DOHH2 (cell line): Measurements from ENCODE around the gene ZNF697.

Experiments
- H3F3A ChIP-seq: fragments of 200-600 bp; sonication (generic), shearing (Covaris generic); 2 replicates; pipeline ENCODE4 v1.6.0; 2016; ENCODE audit warnings: antibody characterized with exemption, mild to moderate bottlenecking; ENCODE audit not compliant: control insufficient read depth, insufficient read depth
- H3K27ac ChIP-seq: fragments of 200-600 bp; sonication (generic); 2 replicates; pipeline ENCODE4 v1.5.1; 2014; ENCODE audit warnings: low read depth, mild to moderate bottlenecking, low read length, moderate library complexity
- H3K27me3 ChIP-seq: fragments of 200-600 bp; sonication (generic); 2 replicates; pipeline ENCODE4 v1.6.1; 2014; ENCODE audit warnings: mild to moderate bottlenecking, low read length, mixed read lengths; ENCODE audit not compliant: control insufficient read depth
- H3K36me3 ChIP-seq: fragments of 200-600 bp; sonication (generic); 2 replicates; pipeline ENCODE4 v1.6.1; 2014; ENCODE audit warnings: mild to moderate bottlenecking, low read length, moderate library complexity, mixed read lengths; ENCODE audit not compliant: control insufficient read depth
- H3K4me1 ChIP-seq: fragments of 200-600 bp; sonication (generic); 2 replicates; pipeline ENCODE4 v1.6.1; 2014; ENCODE audit warnings: mild to moderate bottlenecking, low read length, mixed read lengths; ENCODE audit not compliant: control insufficient read depth
- H3K4me2 ChIP-seq: fragments of 200-600 bp; sonication (generic); 2 replicates; pipeline ENCODE4 v1.6.0; 2014; ENCODE audit warnings: mild to moderate bottlenecking, low read length, moderate library complexity
- H3K4me3 ChIP-seq: fragments of 200-600 bp; sonication (generic); 2 replicates; pipeline ENCODE4 v1.5.1; 2014; ENCODE audit warnings: mild to moderate bottlenecking, low read length, mixed read lengths
- H3K79me2 ChIP-seq: fragments of 200-600 bp; sonication (generic); 2 replicates; pipeline ENCODE4 v1.6.1; 2014; ENCODE audit warnings: mild to moderate bottlenecking, low read length, mixed read lengths; ENCODE audit not compliant: control insufficient read depth
- H3K9me2 ChIP-seq: fragments of 200-600 bp; sonication (generic); replicated peaks from 2 replicates; pipeline ENCODE4 v1.6.1; 2014; ENCODE audit warnings: mild to moderate bottlenecking, low read length, mixed read lengths; ENCODE audit not compliant: control insufficient read depth
- H3K9me3 ChIP-seq: fragments of 200-600 bp; sonication (generic); 2 replicates; pipeline ENCODE4 v1.6.1; 2014; ENCODE audit warnings: antibody characterized with exemption, low read length, mixed read lengths; ENCODE audit not compliant: control insufficient read depth, insufficient read depth
- H4K20me1 ChIP-seq: fragments of 200-600 bp; sonication (generic); 2 replicates; pipeline ENCODE4 v1.6.0; 2014; ENCODE audit warnings: low read depth, mild to moderate bottlenecking, antibody characterized with exemption, low read length, moderate library complexity; ENCODE audit not compliant: control insufficient read depth, insufficient read depth
- EZH2phosphoT487 ChIP-seq: fragments of 200-600 bp; sonication (generic); IDR thresholded peaks from 2 replicates; pipeline ENCODE4 v1.6.1; 2017; ENCODE audit warnings: borderline replicate concordance, mild to moderate bottlenecking, antibody characterized with exemption, low read length, moderate library complexity, mixed read lengths
- TF ChIP-seq, protein P1 (sequence below): fragments of 200-600 bp; sonication (generic); IDR thresholded peaks from one replicate; pipeline ENCODE4 v1.5.1; 2014; ENCODE audit warnings: antibody characterized with exemption, mild to moderate bottlenecking, low read depth, low read length; ENCODE audit not compliant: poor library complexity, severe bottlenecking

Gene ZNF697

DNA sequence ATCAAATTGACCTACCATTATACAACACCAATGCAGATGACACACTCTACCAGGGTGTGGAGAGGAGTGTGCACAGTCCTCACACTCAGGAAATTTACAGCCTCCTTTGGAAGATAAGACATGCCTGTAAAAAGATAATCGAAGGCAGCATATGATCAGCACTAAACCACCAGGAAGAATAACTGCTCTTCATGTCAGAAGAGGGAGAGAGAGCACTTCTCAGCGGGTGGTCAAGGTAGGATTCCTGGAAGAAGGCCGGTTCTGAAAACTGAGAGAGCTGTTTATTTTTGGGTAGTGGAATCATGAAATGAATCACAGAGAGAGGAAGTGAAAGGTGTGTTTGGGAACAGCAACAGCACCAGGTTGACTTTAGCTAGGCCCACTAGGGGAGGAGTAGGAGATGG, 14.0 kb upstream of the ZNF697 start:
- Histone ChIP-seq H3K36me3 (no peaks in the 10 kb centered on the region), H3K4me2 (no peak overlapping the region), H3K27ac (no peak overlapping the region), H3F3A (no peaks in the 10 kb centered on the region), H3K9me3 (no peaks in the 10 kb centered on the region), H3K79me2 (no peaks in the 10 kb centered on the region), H4K20me1 (no peaks in the 10 kb centered on the region), H3K9me2 (no peaks in the 10 kb centered on the region), H3K4me3 (no peak overlapping the region), H3K4me1 (no peaks in the 10 kb centered on the region), H3K27me3 (0 out of 2 replicates have a peak, but pooled peaks cover 3% of the 10 kb centered on the region)
- TF ChIP-seq EZH2phosphoT487 = no peak
- TF ChIP-seq, protein P1, sequence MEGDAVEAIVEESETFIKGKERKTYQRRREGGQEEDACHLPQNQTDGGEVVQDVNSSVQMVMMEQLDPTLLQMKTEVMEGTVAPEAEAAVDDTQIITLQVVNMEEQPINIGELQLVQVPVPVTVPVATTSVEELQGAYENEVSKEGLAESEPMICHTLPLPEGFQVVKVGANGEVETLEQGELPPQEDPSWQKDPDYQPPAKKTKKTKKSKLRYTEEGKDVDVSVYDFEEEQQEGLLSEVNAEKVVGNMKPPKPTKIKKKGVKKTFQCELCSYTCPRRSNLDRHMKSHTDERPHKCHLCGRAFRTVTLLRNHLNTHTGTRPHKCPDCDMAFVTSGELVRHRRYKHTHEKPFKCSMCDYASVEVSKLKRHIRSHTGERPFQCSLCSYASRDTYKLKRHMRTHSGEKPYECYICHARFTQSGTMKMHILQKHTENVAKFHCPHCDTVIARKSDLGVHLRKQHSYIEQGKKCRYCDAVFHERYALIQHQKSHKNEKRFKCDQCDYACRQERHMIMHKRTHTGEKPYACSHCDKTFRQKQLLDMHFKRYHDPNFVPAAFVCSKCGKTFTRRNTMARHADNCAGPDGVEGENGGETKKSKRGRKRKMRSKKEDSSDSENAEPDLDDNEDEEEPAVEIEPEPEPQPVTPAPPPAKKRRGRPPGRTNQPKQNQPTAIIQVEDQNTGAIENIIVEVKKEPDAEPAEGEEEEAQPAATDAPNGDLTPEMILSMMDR = no peak

DNA sequence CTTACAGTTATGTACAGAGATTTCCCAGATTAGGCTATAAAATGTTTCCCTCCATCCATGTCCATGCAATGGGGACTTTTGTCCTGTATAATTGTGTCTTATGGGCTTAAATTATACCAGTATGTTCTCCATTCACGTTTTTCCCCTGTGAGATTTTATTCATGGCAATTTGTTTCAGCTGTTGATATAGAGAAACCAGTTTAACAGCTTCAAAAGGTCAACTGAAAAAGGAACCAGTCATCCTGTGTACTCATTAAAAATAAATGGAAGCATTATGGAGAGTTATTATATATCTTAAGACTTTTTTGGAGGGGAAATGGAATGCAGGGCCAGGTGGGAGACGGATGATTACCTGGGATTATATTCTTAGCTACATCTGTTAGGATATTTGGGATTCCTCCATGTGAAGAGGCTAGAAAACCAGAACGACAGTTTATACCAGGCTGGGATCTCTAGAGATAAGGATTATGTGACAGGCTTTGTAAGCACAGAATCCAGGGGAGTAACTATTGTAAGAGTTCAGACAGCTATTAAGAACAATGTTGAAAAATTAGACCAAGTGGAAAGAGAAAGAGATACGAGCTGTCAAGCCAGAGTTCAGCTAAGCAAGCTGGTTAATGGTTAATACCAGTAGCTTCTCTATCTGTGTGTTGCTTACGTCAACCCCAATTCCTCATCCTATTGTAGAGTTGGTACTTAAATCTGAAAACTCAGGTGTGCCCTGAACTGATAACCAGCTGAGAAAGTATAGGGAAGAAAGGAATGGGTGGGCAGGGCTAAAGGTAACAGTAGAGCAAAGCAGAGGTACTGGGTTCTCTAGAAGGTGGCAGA, 12.4 kb upstream of the ZNF697 start:
- Histone ChIP-seq H3K4me2 (no peak overlapping the region), H3F3A (no peaks in the 10 kb centered on the region), H3K79me2 (no peaks in the 10 kb centered on the region), H3K9me3 (no peaks in the 10 kb centered on the region), H3K27ac (no peak overlapping the region), H4K20me1 (no peaks in the 10 kb centered on the region), H3K36me3 (no peaks in the 10 kb centered on the region), H3K27me3 (peaks cover 7% of the 10 kb centered on the region; the same call in 1 of the 2 replicates), H3K9me2 (no peaks in the 10 kb centered on the region), H3K4me1 (no peaks in the 10 kb centered on the region), H3K4me3 (no peak overlapping the region)
- TF ChIP-seq EZH2phosphoT487 = no peak
- TF ChIP-seq, protein P1 = no peak

DNA sequence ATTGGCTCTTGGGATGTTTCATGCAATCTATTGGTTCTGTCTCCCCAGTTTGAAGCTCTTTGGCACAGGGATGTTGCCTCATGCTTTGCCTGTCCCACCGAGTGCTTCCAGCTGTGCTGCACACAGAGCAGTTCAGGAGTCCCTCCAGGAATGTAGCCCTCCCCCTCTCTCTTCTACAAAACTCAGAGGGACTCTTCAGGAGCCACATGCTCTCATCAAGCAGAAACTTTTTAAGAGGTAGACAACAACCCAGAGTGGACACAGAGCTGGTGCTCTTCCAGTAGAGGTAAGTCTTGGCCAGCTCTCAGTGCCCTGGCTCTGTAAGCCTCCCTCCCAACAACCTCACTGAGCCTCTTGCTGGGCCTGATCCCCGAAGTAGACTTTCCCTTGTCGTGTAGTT, 11.6 kb upstream of the ZNF697 start:
- no peaks in the 10 kb centered on the region for H3K4me1 ChIP-seq
- no peaks in the 10 kb centered on the region for H3K36me3 ChIP-seq
- peaks cover 10% of the 10 kb centered on the region; the same call in 1 of the 2 replicates for H3K27me3 ChIP-seq
- H3K4me3 ChIP-seq = no peak overlapping the region
- H3K4me2 ChIP-seq = no peak overlapping the region
- TF ChIP-seq EZH2phosphoT487 = no peak
- TF ChIP-seq, protein P1 = no peak
- no peaks in the 10 kb centered on the region for H3K9me3 ChIP-seq
- H3F3A ChIP-seq = no peaks in the 10 kb centered on the region
- no peaks in the 10 kb centered on the region for H3K79me2 ChIP-seq
- H3K9me2 ChIP-seq = no peaks in the 10 kb centered on the region
- no peak overlapping the region for H3K27ac ChIP-seq
- H4K20me1 ChIP-seq = no peaks in the 10 kb centered on the region
